HUES6 (cell line): ENCODE data around the gene TMC6.
"Not testable (repeated sequence)": the region's sequence is repeated elsewhere in the genome, so short reads cannot be mapped to it uniquely, and the experiment has no call there.

Source experiments
- H3K27ac ChIP-seq: 2 replicates; pipeline ENCODE4 v1.7.0; 2013; ENCODE audit warnings: low read depth, mild to moderate bottlenecking, low read length, inconsistent platforms
- H3K27me3 ChIP-seq: 2 replicates; pipeline ENCODE4 v1.6.1; 2013; ENCODE audit warnings: low read length; ENCODE audit not compliant: control insufficient read depth, insufficient read depth
- H3K36me3 ChIP-seq: 2 replicates; pipeline ENCODE4 v1.6.1; 2013; ENCODE audit warnings: low read length; ENCODE audit not compliant: control insufficient read depth, insufficient read depth
- H3K4me1 ChIP-seq: 2 replicates; pipeline ENCODE4 v1.6.1; 2013; ENCODE audit warnings: low read length; ENCODE audit not compliant: control insufficient read depth, insufficient read depth
- H3K4me3 ChIP-seq: 2 replicates; pipeline ENCODE4 v1.5.1; 2013; ENCODE audit warnings: low read depth, low read length
- H3K9ac ChIP-seq: one replicate; pipeline ENCODE4 v1.6.1; 2013; ENCODE audit warnings: mild to moderate bottlenecking, low read length
- H3K9me3 ChIP-seq: 2 replicates; pipeline ENCODE4 v1.6.1; 2013; ENCODE audit warnings: low read depth, low read length; ENCODE audit not compliant: control insufficient read depth, insufficient read depth

TMC6 gene

DNA sequence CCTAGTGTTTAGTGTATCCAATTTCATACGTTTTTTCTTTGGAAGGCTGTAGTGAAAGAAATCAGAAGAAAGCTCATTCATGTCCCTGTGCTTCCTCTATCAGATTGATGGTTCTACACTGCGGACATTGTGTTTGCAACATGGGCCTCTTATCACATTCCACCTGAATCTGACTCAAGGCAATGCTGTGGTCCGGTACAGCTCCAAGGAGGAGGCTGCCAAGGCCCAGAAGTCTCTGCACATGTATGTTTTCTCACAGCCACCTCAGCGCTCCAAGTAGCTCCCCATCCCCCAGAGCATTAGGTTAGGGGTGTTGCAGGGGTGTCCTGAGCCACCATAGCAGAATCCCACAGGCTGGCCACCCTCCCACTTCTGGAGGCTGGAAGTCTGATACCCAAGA, 25.2 kb downstream of the TMC6 start:
- no peak overlapping the region for H3K9ac ChIP-seq
- no peak overlapping the region for H3K27ac ChIP-seq
- no peaks in the 10 kb centered on the region for H3K27me3 ChIP-seq
- H3K4me1 ChIP-seq = no peaks in the 10 kb centered on the region
- peaks cover 65% of the 10 kb centered on the region for H3K36me3 ChIP-seq
- no peak overlapping the region for H3K4me3 ChIP-seq
- H3K9me3 ChIP-seq = peaks cover 38% of the 10 kb centered on the region

GRCh38 chr17:78101542-78101941, 27.0 kb downstream of the TMC6 start:
- H3K36me3 ChIP-seq = peaks cover 81% of the 10 kb centered on the region
- no peaks in the 10 kb centered on the region for H3K27me3 ChIP-seq

DNA sequence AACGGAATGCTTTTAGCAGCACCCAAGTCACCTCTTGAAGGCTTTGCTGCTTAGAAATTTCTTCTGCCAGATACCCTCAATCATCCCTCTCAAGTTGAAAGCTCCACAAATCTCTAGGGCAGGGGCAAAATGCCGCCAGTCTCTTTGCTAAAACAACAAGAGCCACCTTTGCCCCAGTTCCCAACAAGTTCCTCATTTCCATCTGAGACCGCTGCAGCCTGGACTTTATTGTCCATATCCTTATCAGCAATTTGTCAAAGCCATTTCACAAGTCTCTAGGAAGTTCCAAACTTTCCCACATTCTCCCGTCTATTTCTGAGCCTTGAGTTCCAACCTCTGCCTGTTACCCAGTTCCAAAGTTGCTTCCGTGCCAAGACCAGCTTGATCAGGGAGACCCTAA, 27.4 kb downstream of the TMC6 start:
- H3K4me1 ChIP-seq = no peaks in the 10 kb centered on the region
- no peak overlapping the region for H3K27ac ChIP-seq
- peaks cover 86% of the 10 kb centered on the region for H3K36me3 ChIP-seq
- no peak overlapping the region for H3K9ac ChIP-seq
- H3K4me3 ChIP-seq = no peak overlapping the region
- H3K9me3 ChIP-seq = peaks cover 39% of the 10 kb centered on the region
- no peaks in the 10 kb centered on the region for H3K27me3 ChIP-seq

More at GRCh38 chr17:78101542-78101941, 27.0 kb downstream of the TMC6 start:
- Histone ChIP-seq H3K4me1 (no peaks in the 10 kb centered on the region), H3K4me3 (no peak overlapping the region), H3K9ac (no peak overlapping the region), H3K9me3 (peaks cover 39% of the 10 kb centered on the region), H3K27ac (no peak overlapping the region)

GRCh38 chr17:78096093-78096492, 32.5 kb downstream of the TMC6 start:
- Histone ChIP-seq H3K27ac (no peak overlapping the region), H3K4me1 (no peaks in the 10 kb centered on the region), H3K36me3 (peaks cover 91% of the 10 kb centered on the region), H3K27me3 (no peaks in the 10 kb centered on the region), H3K9me3 (peaks cover 25% of the 10 kb centered on the region), H3K9ac (no peak overlapping the region), H3K4me3 (no peak overlapping the region)

DNA sequence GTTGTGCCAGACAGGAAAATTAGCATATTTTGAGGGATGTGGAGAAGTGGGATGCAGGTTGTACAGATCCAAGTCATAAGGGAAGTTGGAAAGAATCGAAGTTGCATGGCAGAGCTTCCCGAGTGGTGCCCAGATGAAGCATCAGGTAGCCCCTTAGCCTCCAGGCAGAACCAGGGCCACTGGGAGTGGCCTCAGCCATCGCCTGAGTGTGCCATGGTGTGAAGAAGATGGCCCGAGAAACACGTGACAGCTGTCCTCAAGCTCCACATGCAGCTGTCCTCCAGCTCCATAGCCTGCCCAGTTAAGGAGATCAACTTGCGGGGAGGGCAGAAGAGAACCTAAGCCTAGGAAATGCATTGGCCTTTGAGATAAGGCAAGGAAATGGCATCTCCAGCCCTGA, 33.5 kb downstream of the TMC6 start:
- peaks cover 94% of the 10 kb centered on the region for H3K36me3 ChIP-seq
- no peak overlapping the region for H3K9ac ChIP-seq
- H3K27ac ChIP-seq = no peak overlapping the region
- no peak overlapping the region for H3K4me3 ChIP-seq
- H3K4me1 ChIP-seq = no peaks in the 10 kb centered on the region
- H3K27me3 ChIP-seq = no peaks in the 10 kb centered on the region
- H3K9me3 ChIP-seq = peaks cover 17% of the 10 kb centered on the region

- H3K27ac ChIP-seq = no peak overlapping the region
- no peaks in the 10 kb centered on the region for H3K4me1 ChIP-seq
- no peaks in the 10 kb centered on the region for H3K27me3 ChIP-seq
- no peak overlapping the region for H3K4me3 ChIP-seq
- no peak overlapping the region for H3K9ac ChIP-seq
- no peaks in the 10 kb centered on the region for H3K9me3 ChIP-seq
- H3K36me3 ChIP-seq = peaks cover 89% of the 10 kb centered on the region
These were observed 35.7 kb downstream of the TMC6 start for GRCh38 chr17:78092794-78093324.

DNA sequence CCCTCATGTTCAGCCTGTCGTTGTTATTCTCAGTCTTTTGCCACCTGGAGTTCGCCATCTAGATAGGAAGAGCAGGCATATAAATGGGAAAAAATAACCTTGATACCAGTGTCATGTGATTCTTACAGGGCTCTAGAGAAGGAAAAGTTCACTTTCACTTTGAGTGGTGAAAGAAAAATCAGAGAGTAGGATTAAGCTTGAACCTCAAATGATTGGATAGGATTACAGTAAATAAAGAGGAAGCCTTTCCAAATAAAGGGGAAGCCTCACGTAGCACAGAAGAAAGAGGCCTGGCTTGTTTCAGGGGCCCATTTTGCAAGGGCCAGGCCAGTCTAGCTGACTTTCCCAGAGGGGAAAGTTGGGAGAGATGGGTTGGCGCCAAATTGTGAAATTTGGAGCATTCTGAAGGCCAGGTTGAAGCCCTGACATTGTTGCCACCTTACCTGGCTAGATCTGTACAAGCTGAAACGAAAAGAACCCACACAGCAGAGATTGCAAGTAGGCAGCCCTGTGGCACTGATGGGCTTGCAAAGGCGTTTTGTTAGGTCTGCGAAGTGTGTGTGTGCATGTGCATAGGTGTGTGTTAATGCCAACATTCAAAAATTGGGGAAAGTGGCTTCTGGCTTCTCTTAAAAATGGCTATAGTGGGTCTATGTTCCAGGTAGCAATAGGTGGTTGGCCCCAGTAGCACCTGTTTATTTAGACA, 38.8 kb downstream of the TMC6 start:
- no peaks in the 10 kb centered on the region for H3K9me3 ChIP-seq
- H3K27ac ChIP-seq = no peak overlapping the region
- no peak overlapping the region for H3K9ac ChIP-seq
- H3K4me1 ChIP-seq = no peaks in the 10 kb centered on the region
- no peak overlapping the region for H3K4me3 ChIP-seq
- peaks cover 77% of the 10 kb centered on the region for H3K36me3 ChIP-seq
- H3K27me3 ChIP-seq = no peaks in the 10 kb centered on the region

- H3K27ac ChIP-seq = no peak overlapping the region
- H3K9me3 ChIP-seq = no peaks in the 10 kb centered on the region
- no peaks in the 10 kb centered on the region for H3K4me1 ChIP-seq
- H3K9ac ChIP-seq = no peak overlapping the region
- H3K36me3 ChIP-seq = peaks cover 67% of the 10 kb centered on the region
- no peaks in the 10 kb centered on the region for H3K27me3 ChIP-seq
- H3K4me3 ChIP-seq = no peak overlapping the region
These were observed 40.0 kb downstream of the TMC6 start for GRCh38 chr17:78088529-78088928.

DNA sequence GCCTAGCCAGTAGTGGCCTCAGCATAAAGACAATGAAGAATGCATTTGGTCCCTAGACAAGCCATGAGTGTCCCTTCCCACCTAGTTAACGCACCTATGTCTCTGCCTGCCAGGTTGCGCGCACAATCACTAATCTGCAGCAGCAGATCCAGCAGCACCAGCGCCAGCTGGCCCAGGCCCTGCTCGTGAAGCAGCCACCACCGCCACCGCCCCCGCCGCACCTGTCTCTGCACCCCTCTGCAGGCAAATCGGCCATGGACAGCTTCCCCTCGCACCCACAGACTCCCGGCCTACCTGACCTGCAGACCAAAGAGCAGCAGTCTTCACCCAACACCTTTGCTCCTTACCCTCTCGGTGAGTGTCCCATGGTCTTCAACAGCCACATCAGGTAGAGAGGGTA, 41.8 kb downstream of the TMC6 start:
- no peak overlapping the region for H3K9ac ChIP-seq
- no peaks in the 10 kb centered on the region for H3K27me3 ChIP-seq
- no peaks in the 10 kb centered on the region for H3K9me3 ChIP-seq
- no peak overlapping the region for H3K4me3 ChIP-seq
- H3K4me1 ChIP-seq = no peaks in the 10 kb centered on the region
- H3K36me3 ChIP-seq = peaks cover 66% of the 10 kb centered on the region
- no peak overlapping the region for H3K27ac ChIP-seq

DNA sequence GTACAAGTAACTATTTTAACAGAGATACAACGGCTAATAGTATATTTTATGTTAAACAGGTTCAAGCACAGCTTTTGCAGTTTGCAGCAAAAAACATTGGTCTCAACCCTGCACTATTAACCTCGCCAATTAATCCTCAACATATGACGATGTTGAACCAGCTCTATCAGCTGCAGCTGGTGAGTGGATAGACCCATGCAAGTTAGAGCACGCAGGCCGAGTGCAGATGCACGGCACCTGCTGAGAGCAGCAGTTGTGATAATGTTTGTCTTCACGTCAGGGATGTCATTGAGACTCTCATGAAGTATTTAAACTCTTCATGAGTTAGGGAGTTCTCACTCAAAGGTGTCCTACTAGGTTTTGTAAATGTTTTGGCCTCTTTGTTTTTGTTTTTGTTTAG, 45.6 kb downstream of the TMC6 start:
- Histone ChIP-seq H3K27me3 (no peaks in the 10 kb centered on the region), H3K9me3 (no peaks in the 10 kb centered on the region), H3K4me1 (no peaks in the 10 kb centered on the region), H3K27ac (no peak overlapping the region), H3K4me3 (no peak overlapping the region), H3K9ac (no peak overlapping the region), H3K36me3 (peaks cover 65% of the 10 kb centered on the region)

DNA sequence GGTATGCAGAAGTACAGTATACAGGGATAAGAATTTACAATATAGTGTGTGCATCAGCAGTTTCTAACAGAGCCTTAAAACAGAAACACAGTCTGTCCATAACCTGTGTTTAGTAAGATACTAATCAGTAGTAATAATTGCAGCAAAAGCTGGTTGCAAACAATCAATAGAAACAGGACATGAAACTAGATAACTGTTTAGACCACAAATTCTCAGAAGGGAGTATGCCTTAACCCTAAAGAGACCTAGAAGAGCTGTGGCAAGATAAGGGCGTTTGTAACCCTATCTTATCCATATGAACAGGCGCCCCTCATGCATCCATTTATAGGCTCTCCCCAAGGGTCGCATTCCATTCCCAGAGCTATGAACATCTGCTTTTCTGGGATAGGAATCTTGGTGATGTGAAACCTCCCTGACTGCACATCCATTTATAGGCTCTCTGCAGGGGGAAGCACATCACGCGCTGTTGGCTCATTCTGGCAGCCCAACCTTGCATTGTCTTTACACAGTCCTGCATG, 46.1 kb downstream of the TMC6 start:
- not testable (repeated sequence) for H3K9me3 ChIP-seq, H3K9ac ChIP-seq, H3K27me3 ChIP-seq, H3K4me1 ChIP-seq, H3K27ac ChIP-seq, H3K4me3 ChIP-seq
- peaks cover 65% of the 10 kb centered on the region for H3K36me3 ChIP-seq
